ENCODE results near the gene NLRX1.
"Not testable (repeated sequence)": the region's sequence is repeated elsewhere in the genome, so short reads cannot be mapped to it uniquely, and the experiment has no call there.

NLRX1 gene

DNA sequence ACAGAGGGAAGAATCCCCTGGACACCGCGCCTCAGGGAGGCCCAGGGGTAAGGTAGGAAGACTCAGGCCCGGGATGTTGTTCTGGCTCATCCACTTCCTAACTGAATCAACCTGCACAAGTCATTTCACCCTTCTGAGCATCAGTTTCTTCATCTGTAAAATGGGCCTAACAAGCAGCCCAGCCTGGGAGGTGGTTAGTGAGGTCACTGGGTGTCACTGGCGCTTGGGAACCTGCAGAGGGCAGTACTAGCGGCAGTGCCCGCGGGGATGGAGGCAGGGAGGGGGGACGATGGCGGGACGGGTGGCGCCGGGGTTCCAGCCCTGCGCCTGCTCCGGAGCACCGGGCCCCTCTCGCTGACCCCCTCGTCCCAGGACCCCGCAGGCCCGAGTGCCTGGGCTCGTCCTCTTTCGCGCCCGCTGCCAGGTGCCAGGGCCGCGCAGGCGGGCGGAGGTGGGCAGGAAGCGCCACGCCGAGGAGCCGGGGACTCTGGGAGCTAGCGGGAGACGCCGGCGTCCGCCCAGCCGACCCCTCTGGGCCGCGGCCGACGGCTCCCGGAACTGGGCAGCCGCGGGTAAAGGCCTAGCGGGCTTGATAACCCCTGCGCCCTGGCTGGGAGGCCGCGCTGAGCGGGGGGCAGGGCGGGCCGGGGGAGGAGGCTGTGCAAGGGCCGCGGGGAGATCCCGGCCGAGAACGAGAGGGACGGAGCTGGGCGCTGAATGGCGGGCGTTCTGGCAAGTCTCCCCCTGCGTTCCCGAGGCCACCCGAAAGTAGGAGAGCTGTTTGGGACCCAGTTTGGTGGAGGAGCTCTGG, at the start of gene NLRX1:
TSS of gene NLRX1 (plus strand) at position 255 of the 811 bp plus-strand sequence. CDS start 2,679 bp downstream, outside the sequence.
- in situ Hi-C loops (cut with MboI; ENCODE audit: low sequenced_read_pairs), result no loop called here

GRCh38 chr11:119118946-119119345, 49.6 kb upstream of the NLRX1 start:
- in situ Hi-C loops (cut with MboI; ENCODE audit: low sequenced_read_pairs), result no loop called here

DNA sequence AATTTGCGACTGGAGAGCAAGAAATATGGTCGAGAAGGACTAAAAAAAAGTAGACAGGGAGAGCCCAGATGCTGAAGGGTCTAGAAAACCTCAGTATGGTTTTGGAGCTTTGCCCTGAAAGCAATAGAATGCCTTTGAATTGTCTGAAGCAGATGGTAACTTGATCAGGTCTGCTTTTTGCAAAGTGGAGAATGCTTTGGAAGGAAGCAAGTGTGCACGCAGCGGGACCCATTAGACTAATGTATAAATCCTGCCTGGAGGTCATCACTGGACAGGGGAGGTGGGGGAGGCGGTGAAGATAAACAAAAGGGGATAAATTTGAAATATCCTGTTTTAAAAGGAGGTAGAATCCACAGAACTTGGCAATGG, 47.9 kb upstream of the NLRX1 start:
- in situ Hi-C loops (cut with MboI; ENCODE audit: low sequenced_read_pairs), result no loop called here

- in situ Hi-C loops (cut with MboI; ENCODE audit: low sequenced_read_pairs), result no loop called here
Observed at GRCh38 chr11:119121008-119121810, 47.3 kb upstream of the NLRX1 start, which contains the start of gene HINFP. Gene HINFP (plus strand): TSS chr11:119121580. CDS start chr11:119126945, 5,365 bp downstream.

- in situ Hi-C loops (cut with MboI; ENCODE audit: low sequenced_read_pairs), result no loop called here
Observed at GRCh38 chr11:119121811-119122124, 46.8 kb upstream of the NLRX1 start.

- in situ Hi-C loops (cut with MboI; ENCODE audit: low sequenced_read_pairs), result no loop called here
Observed at GRCh38 chr11:119125821-119126220, 42.7 kb upstream of the NLRX1 start.

- in situ Hi-C loops (cut with MboI; ENCODE audit: low sequenced_read_pairs), result no loop called here
Observed at GRCh38 chr11:119126675-119127268, 41.8 kb upstream of the NLRX1 start.

DNA sequence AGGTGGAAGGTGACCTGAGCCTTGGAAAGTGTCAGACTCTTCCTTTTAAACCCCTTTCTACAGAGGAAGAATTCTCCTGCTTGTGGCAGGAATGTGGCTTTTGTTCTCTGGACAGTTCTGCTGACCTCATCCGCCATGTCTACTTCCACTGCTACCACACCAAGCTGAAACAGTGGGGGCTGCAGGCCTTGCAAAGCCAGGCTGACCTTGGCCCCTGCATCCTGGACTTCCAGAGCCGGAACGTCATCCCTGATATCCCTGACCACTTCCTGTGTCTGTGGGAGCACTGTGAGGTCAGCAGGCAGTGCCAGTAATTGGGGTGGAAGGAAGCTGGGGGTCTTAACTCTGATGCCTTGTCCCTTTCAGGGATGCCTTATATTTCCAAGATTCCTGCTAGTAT, 37.9 kb upstream of the NLRX1 start:
- in situ Hi-C loops (cut with MboI; ENCODE audit: low sequenced_read_pairs), result no loop called here

- in situ Hi-C loops (cut with MboI; ENCODE audit: low sequenced_read_pairs), result no loop called here
Observed at GRCh38 chr11:119134389-119134978, 34.0 kb upstream of the NLRX1 start.

DNA sequence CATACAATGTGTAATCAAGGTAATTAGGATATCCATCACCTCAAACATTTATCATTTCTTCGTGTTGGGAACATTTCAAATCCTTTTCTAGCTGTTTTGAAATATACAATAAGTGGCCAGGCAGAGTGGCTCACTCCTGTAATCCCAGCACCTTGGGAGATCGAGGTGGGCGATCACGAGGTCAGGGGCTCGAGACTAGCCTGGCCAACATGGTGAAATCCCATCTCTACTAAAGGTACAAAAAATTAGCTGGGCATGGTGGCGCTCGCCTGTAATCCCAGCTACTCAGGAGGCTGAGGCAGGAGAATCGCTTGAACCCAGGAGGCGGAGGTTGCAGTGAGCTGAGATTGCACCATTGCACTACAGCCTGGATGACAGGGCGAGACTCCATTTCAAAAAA, 29.2 kb upstream of the NLRX1 start:
- in situ Hi-C loops (cut with MboI; ENCODE audit: low sequenced_read_pairs), result not testable (repeated sequence)

DNA sequence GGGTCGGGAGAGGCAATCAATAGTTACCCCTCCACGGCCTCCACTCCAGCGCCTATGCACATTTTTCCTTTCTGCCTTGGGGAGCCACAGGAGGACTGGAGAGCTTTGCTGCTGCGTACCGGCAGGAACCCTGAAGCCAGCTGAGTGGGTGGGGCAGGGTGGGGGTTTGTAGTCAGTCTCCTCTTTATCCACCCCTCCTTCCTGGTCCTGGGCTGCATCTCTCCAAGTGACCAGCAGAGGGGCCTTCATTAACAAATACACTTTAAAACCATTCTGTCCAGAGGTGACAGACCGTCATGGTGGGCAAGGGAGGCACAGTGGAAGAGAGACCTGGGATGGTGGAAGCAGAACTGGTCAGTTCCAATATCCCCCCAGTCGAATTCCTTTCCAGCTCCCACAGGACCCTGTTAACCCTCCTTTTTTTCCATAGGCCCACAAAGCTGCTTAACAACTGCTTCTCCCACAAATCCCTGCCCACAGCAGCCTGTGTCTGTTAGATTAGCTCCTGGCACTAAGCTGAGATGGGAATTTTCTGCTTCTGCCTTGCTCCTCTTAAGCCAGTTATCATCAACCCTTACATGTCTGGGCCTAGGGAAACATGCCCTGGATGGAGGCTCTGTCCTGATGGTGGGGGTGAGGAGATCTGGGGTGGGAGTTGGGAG, 23.6 kb upstream of the NLRX1 start:
- in situ Hi-C loops (cut with MboI; ENCODE audit: low sequenced_read_pairs), result no loop called here

DNA sequence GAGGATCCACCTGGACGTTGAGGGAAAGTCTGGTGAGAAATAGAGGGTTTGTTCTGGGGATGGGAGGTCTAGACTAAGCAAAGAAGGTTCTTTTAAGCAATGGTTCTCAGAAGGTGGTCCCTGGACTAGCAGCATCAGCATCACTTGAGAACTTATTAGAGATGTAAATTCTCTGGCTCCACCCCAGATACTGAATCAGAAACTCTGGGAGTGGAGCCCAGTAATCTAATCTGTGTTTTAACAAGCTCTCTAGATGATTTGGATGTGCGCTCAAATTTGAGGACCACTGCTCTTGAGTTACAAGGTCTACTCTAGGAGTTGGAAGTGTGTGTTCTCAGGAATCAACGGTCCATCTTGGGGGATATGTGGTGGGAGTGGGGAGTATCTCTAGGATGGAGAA, 23.0 kb upstream of the NLRX1 start:
- in situ Hi-C loops (cut with MboI; ENCODE audit: low sequenced_read_pairs), result no loop called here

GRCh38 chr11:119147604-119148333, 20.8 kb upstream of the NLRX1 start:
- in situ Hi-C loops (cut with MboI; ENCODE audit: low sequenced_read_pairs), result no loop called here

DNA sequence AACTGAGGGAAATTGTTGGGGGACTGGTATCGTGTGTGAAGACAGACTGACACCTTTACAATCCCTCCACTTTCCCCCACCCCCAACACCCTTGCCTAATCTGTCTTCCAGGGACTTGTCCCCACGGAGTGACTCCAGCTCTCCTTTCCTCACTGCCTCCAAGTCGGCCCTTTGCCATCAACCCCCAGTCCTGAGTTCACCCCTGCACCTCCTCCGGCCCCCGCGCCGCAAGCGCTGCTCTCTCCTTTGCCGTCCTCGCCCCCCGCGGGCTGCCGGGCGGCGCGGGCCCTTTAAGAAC, 19.9 kb upstream of the NLRX1 start:
- in situ Hi-C loops (cut with MboI; ENCODE audit: low sequenced_read_pairs), result no loop called here

- in situ Hi-C loops (cut with MboI; ENCODE audit: low sequenced_read_pairs), result no loop called here
Observed at GRCh38 chr11:119149018-119149785, 19.3 kb upstream of the NLRX1 start, which contains the start of gene ABCG4. Gene ABCG4 (plus strand): TSS chr11:119149052. CDS start chr11:119149966, 914 bp downstream.

- in situ Hi-C loops (cut with MboI; ENCODE audit: low sequenced_read_pairs), result no loop called here
Observed at GRCh38 chr11:119149786-119150275, 18.7 kb upstream of the NLRX1 start.

DNA sequence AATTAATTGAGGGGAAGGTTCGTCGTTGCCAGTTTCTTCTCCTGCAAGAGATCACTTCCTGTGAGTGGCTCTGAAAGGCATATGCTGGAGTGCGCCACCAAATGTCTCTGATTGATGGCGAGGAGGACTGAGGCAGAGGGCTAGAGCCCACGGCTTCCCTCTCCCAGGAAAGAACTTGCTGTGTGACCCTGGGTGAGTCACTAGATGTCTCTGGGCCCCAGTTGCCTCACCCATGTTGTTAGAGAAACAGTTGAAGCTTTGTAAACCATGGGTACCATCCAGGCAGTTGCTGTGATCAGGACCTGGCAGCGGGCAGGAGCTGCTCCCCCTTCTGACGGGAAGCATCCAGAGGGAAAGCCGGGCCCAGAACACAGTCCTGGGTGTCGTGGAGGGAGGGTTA, 16.5 kb upstream of the NLRX1 start:
- in situ Hi-C loops (cut with MboI; ENCODE audit: low sequenced_read_pairs), result no loop called here

DNA sequence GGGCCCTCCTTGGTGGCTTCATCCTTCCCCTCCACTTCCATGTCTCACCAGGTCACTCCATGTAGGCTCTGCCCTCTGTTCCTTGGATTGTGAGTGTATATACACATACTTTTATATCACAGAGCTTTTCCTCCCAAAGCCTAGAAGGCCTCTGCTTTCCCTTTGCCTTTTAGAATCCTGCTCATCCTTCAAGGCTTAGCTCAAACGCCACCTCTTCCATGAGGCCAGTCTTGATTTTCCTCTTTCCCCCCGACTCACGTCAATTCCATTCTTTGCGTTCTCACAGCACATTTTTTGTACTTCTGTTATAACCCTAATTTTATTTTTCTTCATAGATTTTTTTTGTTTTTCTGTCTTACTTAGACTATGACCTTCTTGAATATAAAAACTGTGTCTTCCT, 15.9 kb upstream of the NLRX1 start:
- in situ Hi-C loops (cut with MboI; ENCODE audit: low sequenced_read_pairs), result no loop called here

GRCh38 chr11:119153049-119153818, 15.3 kb upstream of the NLRX1 start:
- in situ Hi-C loops (cut with MboI; ENCODE audit: low sequenced_read_pairs), result no loop called here

Data from HL-60/S4 (cell line).